Suprapubic skin (tissue), 3 donors: ENCODE measurements around the gene FBRS.

Experiments
- CTCF ChIP-seq, 2 donors: fragments of 200-600 bp in 1 of 2; fragments of 450-650 bp in 1 of 2; sonication (generic) in 1 of 2; IDR thresholded peaks; one replicate each; pipeline ENCODE4 v1.5.1; 2016 to 2019; ENCODE audit warnings: antibody characterized with exemption in 2 of 2, mild to moderate bottlenecking in 1 of 2, moderate library complexity in 1 of 2
- POLR2A ChIP-seq, 2 donors: fragments of 450-650 bp; IDR thresholded peaks; one replicate each; pipeline ENCODE4 v1.6.1; 2017; ENCODE audit warnings: antibody characterized with exemption in 2 of 2, mild to moderate bottlenecking in 2 of 2, moderate library complexity in 2 of 2

- TF ChIP-seq POLR2A (IDR thresholded peaks at IDR 0.05) (no peak), CTCF (IDR thresholded peaks at IDR 0.05) (no peak)
Measured at GRCh38 chr16:30644334-30644830, 13.8 kb upstream of the FBRS start.
